ENCODE measurements around the gene ASRGL1. TPM values are rescaled to one million over a fixed set of nuclear protein-coding genes. Genes with fewer than 3 reads are reported as not detected.

The ASRGL1 gene
- total RNA-seq, 1 experiment from 2014 or later: 26.6 TPM

GRCh38 chr11:62372871-62373270, 35.6 kb downstream of the ASRGL1 start:
- no peaks in the 10 kb centered on the region for H3K4me1 ChIP-seq (ENCODE audit: insufficient read depth, low read length)
- H3K9me2 ChIP-seq (replicated peaks; ENCODE audit: low read length): no peaks in the 10 kb centered on the region
- DNase-seq (no peak), ATAC-seq (no peak)
- intact Hi-C loops (cut with micrococcal nuclease): no loop called here
- H3K9ac ChIP-seq (ENCODE audit: low read length): no peak overlapping the region
- H3K27me3 ChIP-seq (ENCODE audit: low read length): no peaks in the 10 kb centered on the region
- H3K4me3 ChIP-seq (ENCODE audit: low read length): no peak overlapping the region
- no peak overlapping the region for H2AFZ ChIP-seq (ENCODE audit: low read length)
- H3K4me2 ChIP-seq (ENCODE audit: low read length): no peak overlapping the region
- no peaks in the 10 kb centered on the region for H4K20me1 ChIP-seq (ENCODE audit: low read length)
- BruUV-seq (replicated peaks): no TSS peak
- no peaks in the 10 kb centered on the region for H3F3A ChIP-seq (ENCODE audit: low read length, unreplicated experiment)
- H3K27ac ChIP-seq (ENCODE audit: low read length): no peak overlapping the region
- no peaks in the 10 kb centered on the region for H3K79me2 ChIP-seq (ENCODE audit: low read length)
- TF ChIP-seq, protein P1, sequence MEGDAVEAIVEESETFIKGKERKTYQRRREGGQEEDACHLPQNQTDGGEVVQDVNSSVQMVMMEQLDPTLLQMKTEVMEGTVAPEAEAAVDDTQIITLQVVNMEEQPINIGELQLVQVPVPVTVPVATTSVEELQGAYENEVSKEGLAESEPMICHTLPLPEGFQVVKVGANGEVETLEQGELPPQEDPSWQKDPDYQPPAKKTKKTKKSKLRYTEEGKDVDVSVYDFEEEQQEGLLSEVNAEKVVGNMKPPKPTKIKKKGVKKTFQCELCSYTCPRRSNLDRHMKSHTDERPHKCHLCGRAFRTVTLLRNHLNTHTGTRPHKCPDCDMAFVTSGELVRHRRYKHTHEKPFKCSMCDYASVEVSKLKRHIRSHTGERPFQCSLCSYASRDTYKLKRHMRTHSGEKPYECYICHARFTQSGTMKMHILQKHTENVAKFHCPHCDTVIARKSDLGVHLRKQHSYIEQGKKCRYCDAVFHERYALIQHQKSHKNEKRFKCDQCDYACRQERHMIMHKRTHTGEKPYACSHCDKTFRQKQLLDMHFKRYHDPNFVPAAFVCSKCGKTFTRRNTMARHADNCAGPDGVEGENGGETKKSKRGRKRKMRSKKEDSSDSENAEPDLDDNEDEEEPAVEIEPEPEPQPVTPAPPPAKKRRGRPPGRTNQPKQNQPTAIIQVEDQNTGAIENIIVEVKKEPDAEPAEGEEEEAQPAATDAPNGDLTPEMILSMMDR (conservative IDR thresholded peaks at IDR 0.05; ENCODE audit: low read depth, low read length): no peak
- TF ChIP-seq EZH2 (IDR thresholded peaks at IDR 0.05; ENCODE audit: low read length, unreplicated experiment) (no peak), EZH2phosphoT487 (IDR thresholded peaks at IDR 0.05; ENCODE audit: borderline replicate concordance, low read length) (no peak)
- ChIA-PET POLR2A (ENCODE audit: unreplicated experiment) (no interaction called here), CTCF (no interaction called here)
- no peaks in the 10 kb centered on the region for H3K36me3 ChIP-seq (ENCODE audit: low read depth, low read length)
- H3K9me3 ChIP-seq (ENCODE audit: low read length): no peaks in the 10 kb centered on the region

GRCh38 chr11:62373464-62374119, 36.3 kb downstream of the ASRGL1 start:
- Histone ChIP-seq H3K4me2 (ENCODE audit: low read length) (no peak overlapping the region), H2AFZ (ENCODE audit: low read length) (no peak overlapping the region), H3F3A (ENCODE audit: low read length, unreplicated experiment) (no peaks in the 10 kb centered on the region), H3K36me3 (ENCODE audit: low read depth, low read length) (no peaks in the 10 kb centered on the region), H3K79me2 (ENCODE audit: low read length) (no peaks in the 10 kb centered on the region), H3K27ac (ENCODE audit: low read length) (no peak overlapping the region), H3K4me1 (ENCODE audit: insufficient read depth, low read length) (no peaks in the 10 kb centered on the region), H3K27me3 (ENCODE audit: low read length) (no peaks in the 10 kb centered on the region), H3K9ac (ENCODE audit: low read length) (no peak overlapping the region), H3K9me2 (replicated peaks; ENCODE audit: low read length) (no peaks in the 10 kb centered on the region), H3K9me3 (ENCODE audit: low read length) (no peaks in the 10 kb centered on the region), H3K4me3 (ENCODE audit: low read length) (no peak overlapping the region), H4K20me1 (ENCODE audit: low read length) (no peaks in the 10 kb centered on the region)
- BruUV-seq (replicated peaks): no TSS peak
- no peak for DNase-seq
- TF ChIP-seq, protein P1 (conservative IDR thresholded peaks at IDR 0.05; ENCODE audit: low read depth, low read length): no peak
- TF ChIP-seq EZH2 (IDR thresholded peaks at IDR 0.05; ENCODE audit: low read length, unreplicated experiment) (no peak), EZH2phosphoT487 (IDR thresholded peaks at IDR 0.05; ENCODE audit: borderline replicate concordance, low read length) (no peak)
- POLR2A ChIA-PET (ENCODE audit: unreplicated experiment): no interaction called here
- ATAC-seq: no peak
- intact Hi-C loops (cut with micrococcal nuclease): no loop called here
- CTCF ChIA-PET: no interaction called here

DNA sequence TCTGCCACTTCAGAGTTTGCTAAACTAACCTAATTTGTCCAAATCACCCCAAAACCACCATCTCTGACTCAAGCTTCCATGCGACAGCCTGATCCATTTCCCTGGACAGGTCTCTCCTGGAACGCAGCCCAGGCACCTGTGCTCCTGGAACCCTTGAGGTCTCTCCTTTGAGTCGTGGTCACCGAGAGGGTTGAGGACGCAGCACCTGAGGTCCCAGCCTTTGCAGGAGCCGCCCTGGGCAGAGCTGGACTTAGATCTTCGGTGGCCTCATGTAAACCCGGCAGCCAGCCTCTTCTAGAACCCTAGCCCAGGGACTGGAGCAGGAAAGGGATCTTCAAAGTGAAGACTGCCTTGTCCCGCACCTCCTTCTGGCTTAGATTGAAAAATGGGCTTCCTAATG, 37.6 kb downstream of the ASRGL1 start:
- ChIA-PET POLR2A (ENCODE audit: unreplicated experiment) (no interaction called here), CTCF (no interaction called here)
- no peak for ATAC-seq
- no TSS peak for BruUV-seq (replicated peaks)
- Histone ChIP-seq H3K9ac (ENCODE audit: low read length) (no peak overlapping the region), H3K27me3 (ENCODE audit: low read length) (no peaks in the 10 kb centered on the region), H2AFZ (ENCODE audit: low read length) (no peak overlapping the region), H3F3A (ENCODE audit: low read length, unreplicated experiment) (no peaks in the 10 kb centered on the region), H3K36me3 (ENCODE audit: low read depth, low read length) (no peaks in the 10 kb centered on the region), H3K4me2 (ENCODE audit: low read length) (no peak overlapping the region), H3K4me3 (ENCODE audit: low read length) (no peak overlapping the region), H3K9me2 (replicated peaks; ENCODE audit: low read length) (no peaks in the 10 kb centered on the region), H3K79me2 (ENCODE audit: low read length) (no peaks in the 10 kb centered on the region), H3K4me1 (ENCODE audit: insufficient read depth, low read length) (no peaks in the 10 kb centered on the region), H3K9me3 (ENCODE audit: low read length) (no peaks in the 10 kb centered on the region), H4K20me1 (ENCODE audit: low read length) (no peaks in the 10 kb centered on the region), H3K27ac (ENCODE audit: low read length) (no peak overlapping the region)
- TF ChIP-seq EZH2 (IDR thresholded peaks at IDR 0.05; ENCODE audit: low read length, unreplicated experiment): no peak
- TF ChIP-seq, protein P1 (conservative IDR thresholded peaks at IDR 0.05; ENCODE audit: low read depth, low read length): no peak
- no peak for TF ChIP-seq EZH2phosphoT487 (IDR thresholded peaks at IDR 0.05; ENCODE audit: borderline replicate concordance, low read length)
- DNase-seq: no peak
- intact Hi-C loops (cut with micrococcal nuclease): loop anchor here (5.0 kb wide), 2 partner anchors 202 to 578 kb away; no protein-coding TSS in a partner anchor

Measured in PC-3 (cell line).